Lower leg skin (tissue), 3 donors: ENCODE measurements around the gene NEDD4L.

Source experiments
- POLR2A ChIP-seq, 2 donors: fragments of 450-650 bp; IDR thresholded peaks; one replicate each; pipeline ENCODE4 v1.6.1; 2016 to 2017; ENCODE audit warnings: antibody characterized with exemption in 2 of 2, mild to moderate bottlenecking in 1 of 2, moderate library complexity in 1 of 2
- TF ChIP-seq, protein P1 (sequence below), 3 donors: fragments of 450-650 bp; IDR thresholded peaks; one replicate each; pipeline ENCODE4 v1.5.1; 2016; ENCODE audit warnings: antibody characterized with exemption in 3 of 3, mild to moderate bottlenecking in 3 of 3, moderate library complexity in 2 of 3

DNA sequence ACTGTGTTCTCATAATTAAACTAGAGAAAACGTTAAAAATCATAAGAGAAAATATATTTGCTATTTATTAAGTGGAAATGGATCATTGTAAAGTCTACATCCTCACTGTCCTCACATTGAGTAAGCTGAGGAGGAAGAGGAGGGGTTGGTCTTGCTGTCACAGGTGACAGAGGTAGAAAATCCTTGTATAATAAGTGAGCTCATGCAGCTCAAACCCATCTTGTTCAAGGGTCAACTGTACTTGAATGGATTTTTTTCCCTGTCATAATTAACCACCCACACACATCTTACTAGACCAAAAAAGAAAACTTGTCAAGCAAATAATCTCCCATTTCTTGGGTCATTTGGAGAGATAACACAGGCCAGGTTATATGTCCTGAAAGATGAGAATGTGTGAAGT lies 231.2 kb downstream of the NEDD4L start:
- TF ChIP-seq, protein P1, sequence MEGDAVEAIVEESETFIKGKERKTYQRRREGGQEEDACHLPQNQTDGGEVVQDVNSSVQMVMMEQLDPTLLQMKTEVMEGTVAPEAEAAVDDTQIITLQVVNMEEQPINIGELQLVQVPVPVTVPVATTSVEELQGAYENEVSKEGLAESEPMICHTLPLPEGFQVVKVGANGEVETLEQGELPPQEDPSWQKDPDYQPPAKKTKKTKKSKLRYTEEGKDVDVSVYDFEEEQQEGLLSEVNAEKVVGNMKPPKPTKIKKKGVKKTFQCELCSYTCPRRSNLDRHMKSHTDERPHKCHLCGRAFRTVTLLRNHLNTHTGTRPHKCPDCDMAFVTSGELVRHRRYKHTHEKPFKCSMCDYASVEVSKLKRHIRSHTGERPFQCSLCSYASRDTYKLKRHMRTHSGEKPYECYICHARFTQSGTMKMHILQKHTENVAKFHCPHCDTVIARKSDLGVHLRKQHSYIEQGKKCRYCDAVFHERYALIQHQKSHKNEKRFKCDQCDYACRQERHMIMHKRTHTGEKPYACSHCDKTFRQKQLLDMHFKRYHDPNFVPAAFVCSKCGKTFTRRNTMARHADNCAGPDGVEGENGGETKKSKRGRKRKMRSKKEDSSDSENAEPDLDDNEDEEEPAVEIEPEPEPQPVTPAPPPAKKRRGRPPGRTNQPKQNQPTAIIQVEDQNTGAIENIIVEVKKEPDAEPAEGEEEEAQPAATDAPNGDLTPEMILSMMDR (IDR thresholded peaks at IDR 0.05): no peak
- TF ChIP-seq POLR2A (IDR thresholded peaks at IDR 0.05): no peak
